ENCODE measurements around the gene YBX3.

- no peak for TF ChIP-seq FOS (IDR thresholded peaks at IDR 0.05; ENCODE audit: low read depth, low read length)
- TF ChIP-seq CTCF (conservative IDR thresholded peaks at IDR 0.05; ENCODE audit: low read depth, low read length): no peak
- no peak for TF ChIP-seq RCOR1 (IDR thresholded peaks at IDR 0.05; ENCODE audit: insufficient replicate concordance, low read length)
- TF ChIP-seq BHLHE40 (IDR thresholded peaks at IDR 0.05; ENCODE audit: low read depth, low read length): no peak
Observed at GRCh38 chr12:10663869-10664268, 59.3 kb downstream of the YBX3 start.

All from IMR-90 (cell line).